SK-N-SH treated with all-trans-retinoic acid at 6 μM for 48 hours (cell line): ENCODE data around the gene TPCN1.

Experiments
- CSDC2 ChIP-seq: fragments of 250-450 bp; sonication (Bioruptor Pico); IDR thresholded peaks from 2 replicates; pipeline ENCODE4 v1.5.0; 2020; ENCODE audit warnings: mild to moderate bottlenecking, moderate library complexity
- ESRRG ChIP-seq: fragments of 250-450 bp; sonication (Bioruptor Pico); IDR thresholded peaks from 2 replicates; pipeline ENCODE4 v1.6.1; 2021; ENCODE audit warnings: mild to moderate bottlenecking
- GLIS3 ChIP-seq: fragments of 250-450 bp; sonication (Bioruptor Pico); IDR thresholded peaks from 2 replicates; pipeline ENCODE4 v1.5.0; 2020; ENCODE audit warnings: mild to moderate bottlenecking, moderate library complexity
- PPARA ChIP-seq: fragments of 250-450 bp; sonication (Bioruptor Pico); IDR thresholded peaks from 2 replicates; pipeline ENCODE4 v1.5.0; 2020; ENCODE audit warnings: mild to moderate bottlenecking, borderline replicate concordance
- RARB ChIP-seq: fragments of 250-450 bp; sonication (Bioruptor Pico); IDR thresholded peaks from 2 replicates; pipeline ENCODE4 v1.8.0; 2021; ENCODE audit warnings: mild to moderate bottlenecking, moderate library complexity
- TCF4 ChIP-seq: fragments of 250-450 bp; sonication (Bioruptor Pico); IDR thresholded peaks from 2 replicates; pipeline ENCODE4 v1.8.0; 2021; ENCODE audit warnings: mild to moderate bottlenecking, moderate library complexity, borderline replicate concordance
- TOX ChIP-seq: fragments of 250-450 bp; sonication (Bioruptor Pico); IDR thresholded peaks from 2 replicates; pipeline ENCODE4 v1.8.0; 2021; ENCODE audit warnings: mild to moderate bottlenecking, moderate library complexity, borderline replicate concordance
- ZFP30 ChIP-seq: fragments of 450-650 bp; formaldehyde crosslinking; IDR thresholded peaks from 2 replicates; pipeline ENCODE4 v1.5.0; 2022; ENCODE audit warnings: mild to moderate bottlenecking, moderate library complexity
- TF ChIP-seq, protein P1 (sequence below): fragments of 250-450 bp; sonication (Bioruptor Pico); IDR thresholded peaks from 2 replicates; pipeline ENCODE4 v1.8.0; 2020; ENCODE audit warnings: mild to moderate bottlenecking, moderate library complexity, borderline replicate concordance

DNA sequence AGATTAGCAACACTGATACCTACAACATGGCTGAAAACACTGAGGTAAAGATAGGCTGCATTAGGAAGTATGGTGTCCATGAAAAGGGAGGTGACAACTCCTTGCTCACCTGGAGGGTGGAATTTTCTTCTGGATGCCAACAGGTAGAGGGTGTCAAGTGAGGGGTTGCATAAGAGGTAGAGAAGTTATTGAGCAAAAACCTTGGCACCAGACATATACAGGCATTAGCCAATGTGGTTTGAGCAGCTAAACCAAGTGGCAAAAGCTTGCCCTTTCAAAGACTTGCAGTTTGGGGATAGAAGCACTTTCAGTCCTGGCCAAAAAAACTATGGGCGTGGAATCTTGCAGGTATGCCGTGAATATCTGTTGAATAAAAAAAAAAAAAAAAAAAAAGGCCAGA is 31.9 kb upstream of the TPCN1 start:
- TF ChIP-seq CSDC2 (CRISPR knock-in tag) (no peak), ZFP30 (CRISPR knock-in tag) (no peak), RARB (CRISPR knock-in tag) (no peak), ESRRG (CRISPR knock-in tag) (no peak), GLIS3 (no peak), TCF4 (CRISPR knock-in tag) (no peak), PPARA (CRISPR knock-in tag) (no peak), TOX (CRISPR knock-in tag) (no peak)
- TF ChIP-seq, protein P1, sequence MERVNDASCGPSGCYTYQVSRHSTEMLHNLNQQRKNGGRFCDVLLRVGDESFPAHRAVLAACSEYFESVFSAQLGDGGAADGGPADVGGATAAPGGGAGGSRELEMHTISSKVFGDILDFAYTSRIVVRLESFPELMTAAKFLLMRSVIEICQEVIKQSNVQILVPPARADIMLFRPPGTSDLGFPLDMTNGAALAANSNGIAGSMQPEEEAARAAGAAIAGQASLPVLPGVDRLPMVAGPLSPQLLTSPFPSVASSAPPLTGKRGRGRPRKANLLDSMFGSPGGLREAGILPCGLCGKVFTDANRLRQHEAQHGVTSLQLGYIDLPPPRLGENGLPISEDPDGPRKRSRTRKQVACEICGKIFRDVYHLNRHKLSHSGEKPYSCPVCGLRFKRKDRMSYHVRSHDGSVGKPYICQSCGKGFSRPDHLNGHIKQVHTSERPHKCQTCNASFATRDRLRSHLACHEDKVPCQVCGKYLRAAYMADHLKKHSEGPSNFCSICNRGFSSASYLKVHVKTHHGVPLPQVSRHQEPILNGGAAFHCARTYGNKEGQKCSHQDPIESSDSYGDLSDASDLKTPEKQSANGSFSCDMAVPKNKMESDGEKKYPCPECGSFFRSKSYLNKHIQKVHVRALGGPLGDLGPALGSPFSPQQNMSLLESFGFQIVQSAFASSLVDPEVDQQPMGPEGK (CRISPR knock-in tag) = no peak
